GM21528 (cell line): Measurements from ENCODE around the gene DRD4.

Experiments
- ATAC-seq: cut with Tn5 transposase; IDR thresholded peaks from one replicate; pipeline ENCODE4 v1.9.1; 2021; ENCODE audit warnings: mild to moderate bottlenecking, moderate library complexity; ENCODE audit not compliant: unreplicated experiment, low FRiP score

Gene DRD4

GRCh38 chr11:636511-637332, at the start of gene DRD4:
Gene DRD4 (plus strand): TSS chr11:637269. CDS start chr11:637305, 36 bp downstream.
- ATAC-seq, result no peak

GRCh38 chr11:587546-587945, 49.5 kb upstream of the DRD4 start:
- ATAC-seq, result no peak

GRCh38 chr11:587978-588380, 49.1 kb upstream of the DRD4 start:
- ATAC-seq, result no peak

GRCh38 chr11:589798-590197, 47.3 kb upstream of the DRD4 start:
- ATAC-seq, result no peak

GRCh38 chr11:590997-591396, 46.1 kb upstream of the DRD4 start:
- no peak for ATAC-seq

GRCh38 chr11:592501-592900, 44.6 kb upstream of the DRD4 start:
- no peak for ATAC-seq

GRCh38 chr11:592918-593317, 44.2 kb upstream of the DRD4 start:
- no peak for ATAC-seq

GRCh38 chr11:593347-593746, 43.7 kb upstream of the DRD4 start:
- no peak for ATAC-seq

GRCh38 chr11:595400-595799, 41.7 kb upstream of the DRD4 start:
- no peak for ATAC-seq

- ATAC-seq, result no peak
These were observed 40.7 kb upstream of the DRD4 start for GRCh38 chr11:596374-596773.

- no peak for ATAC-seq
These were observed 39.8 kb upstream of the DRD4 start for GRCh38 chr11:597166-597725.

- ATAC-seq, result no peak
These were observed 38.9 kb upstream of the DRD4 start for GRCh38 chr11:598005-598680.

- no peak for ATAC-seq
These were observed 35.4 kb upstream of the DRD4 start for GRCh38 chr11:601573-602245.

GRCh38 chr11:603154-603553, 33.9 kb upstream of the DRD4 start:
- no peak for ATAC-seq

GRCh38 chr11:605286-606129, 31.6 kb upstream of the DRD4 start:
- no peak for ATAC-seq

- ATAC-seq, result no peak
These were observed 30.8 kb upstream of the DRD4 start for GRCh38 chr11:606245-606644.

- no peak for ATAC-seq
These were observed 29.9 kb upstream of the DRD4 start for GRCh38 chr11:607020-607780.

- no peak for ATAC-seq
These were observed 29.0 kb upstream of the DRD4 start for GRCh38 chr11:607971-608659.

GRCh38 chr11:608791-609251, 28.2 kb upstream of the DRD4 start:
- no peak for ATAC-seq
